Peyer's patch (tissue), 4 donors: ENCODE data around the gene TMEM219.

Experiments
- POLR2A ChIP-seq, 2 donors: fragments of 450-650 bp; IDR thresholded peaks; one replicate each; pipeline ENCODE4 v1.5.1; 2017; ENCODE audit warnings: antibody characterized with exemption in 2 of 2, mild to moderate bottlenecking in 2 of 2, moderate library complexity in 2 of 2
- TF ChIP-seq, protein P1 (sequence below), 6 experiments: fragments of 450-650 bp in 4 of 6; fragments of 200-600 bp in 2 of 6; sonication (generic) in 1 of 6; IDR thresholded peaks; one replicate each; pipeline ENCODE4 v1.5.1; 2017 to 2019; ENCODE audit warnings: antibody characterized with exemption in 6 of 6, mild to moderate bottlenecking in 3 of 6, moderate library complexity in 1 of 6

- TF ChIP-seq, protein P1, sequence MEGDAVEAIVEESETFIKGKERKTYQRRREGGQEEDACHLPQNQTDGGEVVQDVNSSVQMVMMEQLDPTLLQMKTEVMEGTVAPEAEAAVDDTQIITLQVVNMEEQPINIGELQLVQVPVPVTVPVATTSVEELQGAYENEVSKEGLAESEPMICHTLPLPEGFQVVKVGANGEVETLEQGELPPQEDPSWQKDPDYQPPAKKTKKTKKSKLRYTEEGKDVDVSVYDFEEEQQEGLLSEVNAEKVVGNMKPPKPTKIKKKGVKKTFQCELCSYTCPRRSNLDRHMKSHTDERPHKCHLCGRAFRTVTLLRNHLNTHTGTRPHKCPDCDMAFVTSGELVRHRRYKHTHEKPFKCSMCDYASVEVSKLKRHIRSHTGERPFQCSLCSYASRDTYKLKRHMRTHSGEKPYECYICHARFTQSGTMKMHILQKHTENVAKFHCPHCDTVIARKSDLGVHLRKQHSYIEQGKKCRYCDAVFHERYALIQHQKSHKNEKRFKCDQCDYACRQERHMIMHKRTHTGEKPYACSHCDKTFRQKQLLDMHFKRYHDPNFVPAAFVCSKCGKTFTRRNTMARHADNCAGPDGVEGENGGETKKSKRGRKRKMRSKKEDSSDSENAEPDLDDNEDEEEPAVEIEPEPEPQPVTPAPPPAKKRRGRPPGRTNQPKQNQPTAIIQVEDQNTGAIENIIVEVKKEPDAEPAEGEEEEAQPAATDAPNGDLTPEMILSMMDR (IDR thresholded peaks at IDR 0.05): no peak
- no peak for TF ChIP-seq POLR2A (IDR thresholded peaks at IDR 0.05)
Observed at GRCh38 chr16:30011714-30012504, 50.0 kb downstream of the TMEM219 start.
